Astrocyte (in vitro differentiated cells and primary cell): ENCODE results near the gene SNX15. TPM values are rescaled to one million over a fixed set of nuclear protein-coding genes. Genes with fewer than 3 reads are reported as not detected.
"Not testable (repeated sequence)": the region's sequence is repeated elsewhere in the genome, so short reads cannot be mapped to it uniquely, and the experiment has no call there.

Source experiments
- DNase-seq: peaks from one replicate; pipeline ENCODE4 v3.0.0-alpha.2; 2010; ENCODE audit warnings: low read depth
- FAIRE-seq: peaks from 2 replicates; lab custom pipeline; 2011; peaks lifted over from hg19 to GRCh38; lab: Jason Lieb, UNC
- H2AFZ ChIP-seq: 2 replicates; pipeline ENCODE4 v1.6.0; 2012; ENCODE audit warnings: low read depth, low read length, inconsistent platforms
- H3K27ac ChIP-seq: 2 replicates; pipeline ENCODE4 v1.5.1; 2011; ENCODE audit warnings: low read depth, low read length, inconsistent platforms
- H3K27me3 ChIP-seq: 2 replicates; pipeline ENCODE4 v1.6.0; 2011; ENCODE audit warnings: low read length, inconsistent platforms; ENCODE audit not compliant: insufficient read depth
- H3K36me3 ChIP-seq: 2 replicates; pipeline ENCODE4 v1.5.1; 2011; ENCODE audit warnings: low read length, inconsistent platforms; ENCODE audit not compliant: insufficient read depth
- H3K4me1 ChIP-seq: 2 replicates; pipeline ENCODE4 v1.5.1; 2011; ENCODE audit warnings: low read length, inconsistent platforms; ENCODE audit not compliant: insufficient read depth
- H3K4me2 ChIP-seq: 2 replicates; pipeline ENCODE4 v1.6.0; 2012; ENCODE audit warnings: low read length, inconsistent platforms
- H3K4me3 ChIP-seq: 2 replicates; pipeline ENCODE4 v1.5.1; 2011; ENCODE audit warnings: low read depth, mild to moderate bottlenecking, low read length, inconsistent platforms; ENCODE audit not compliant: insufficient read depth
- H3K79me2 ChIP-seq: 2 replicates; pipeline ENCODE4 v1.6.0; 2012; ENCODE audit warnings: mild to moderate bottlenecking, low read length, inconsistent platforms; ENCODE audit not compliant: insufficient read depth
- H3K9ac ChIP-seq: 2 replicates; pipeline ENCODE4 v1.6.0; 2012; ENCODE audit warnings: mild to moderate bottlenecking, low read length, inconsistent platforms
- H3K9me3 ChIP-seq: 2 replicates; pipeline ENCODE4 v1.5.1; 2012; ENCODE audit warnings: low read depth, mild to moderate bottlenecking, low read length, inconsistent platforms; ENCODE audit not compliant: insufficient read depth
- H4K20me1 ChIP-seq: 2 replicates; pipeline ENCODE4 v1.6.0; 2012; ENCODE audit warnings: low read length, inconsistent platforms; ENCODE audit not compliant: insufficient read depth
- H3K27ac Mint-ChIP-seq: one replicate; pipeline ENCODE4 v1.8.0; 2021; ENCODE audit warnings: mild to moderate bottlenecking, mixed read lengths; ENCODE audit not compliant: unreplicated experiment
- H3K27me3 Mint-ChIP-seq: one replicate; pipeline ENCODE4 v1.8.0; 2021; ENCODE audit warnings: low read depth, mixed read lengths; ENCODE audit not compliant: unreplicated experiment
- H3K36me3 Mint-ChIP-seq: one replicate; pipeline ENCODE4 v1.8.0; 2021; ENCODE audit warnings: low read depth, mixed read lengths; ENCODE audit not compliant: unreplicated experiment
- H3K4me1 Mint-ChIP-seq: one replicate; pipeline ENCODE4 v1.8.0; 2021; ENCODE audit warnings: low read depth, mixed read lengths; ENCODE audit not compliant: unreplicated experiment
- H3K4me3 Mint-ChIP-seq: one replicate; pipeline ENCODE4 v1.8.0; 2021; ENCODE audit warnings: mild to moderate bottlenecking, moderate library complexity, mixed read lengths; ENCODE audit not compliant: unreplicated experiment
- H3K9me3 Mint-ChIP-seq: one replicate; pipeline ENCODE4 v1.8.0; 2021; ENCODE audit warnings: mild to moderate bottlenecking, mixed read lengths; ENCODE audit not compliant: unreplicated experiment
- EZH2 ChIP-seq: IDR thresholded peaks from 2 replicates; pipeline ENCODE4 v1.6.1; 2012; ENCODE audit warnings: mild to moderate bottlenecking, low read length, inconsistent platforms; ENCODE audit not compliant: insufficient read depth
- total RNA-seq: library from RNA; stranded (reverse); gene quantifications from 2 replicates; pipeline ENCODE4 v1.2.1, GENCODE V29; 2021
- TF ChIP-seq, protein P1 (sequence below): IDR thresholded peaks from 2 replicates; pipeline ENCODE4 v1.5.1; 2011; ENCODE audit warnings: low read depth, mild to moderate bottlenecking, inconsistent platforms, low read length, moderate library complexity; ENCODE audit not compliant: insufficient read depth

SNX15 gene
- total RNA-seq, 1 donor from 2014 or later = 18.5 TPM

DNA sequence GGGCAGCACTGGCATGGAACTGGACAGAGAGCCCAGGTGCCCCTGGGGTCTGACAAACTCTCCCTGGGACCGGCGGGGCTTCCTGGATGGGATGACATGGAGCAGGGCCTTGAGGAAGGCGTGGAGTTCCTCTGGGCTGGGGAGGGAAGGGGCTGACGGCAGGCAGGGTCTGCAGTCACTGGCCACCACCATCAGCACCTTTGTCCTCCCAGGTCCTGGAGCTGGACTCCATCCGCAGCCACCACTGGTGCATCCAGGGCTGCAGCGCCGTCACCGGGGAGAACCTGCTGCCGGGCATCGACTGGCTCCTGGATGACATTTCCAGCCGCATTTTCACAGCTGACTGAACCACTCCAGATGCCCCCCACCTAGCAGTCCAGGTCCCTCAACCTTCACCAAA is 5.7 kb upstream of the SNX15 start:
- H3K4me3 Mint-ChIP-seq = no peak overlapping the region
- no peak overlapping the region for H3K27ac Mint-ChIP-seq
- no peaks in the 10 kb centered on the region for H3K4me1 Mint-ChIP-seq
- TF ChIP-seq EZH2 = no peak
- peaks cover 5% of the 10 kb centered on the region for H3K79me2 ChIP-seq
- H3K27me3 Mint-ChIP-seq = peaks cover 2% of the 10 kb centered on the region
- H3K27me3 ChIP-seq = no peaks in the 10 kb centered on the region
- no peak overlapping the region for H3K4me3 ChIP-seq
- no peak overlapping the region for H3K27ac ChIP-seq
- no peak overlapping the region for H2AFZ ChIP-seq
- peaks cover 18% of the 10 kb centered on the region for H3K36me3 Mint-ChIP-seq
- H3K4me2 ChIP-seq = no peak overlapping the region
- H3K9me3 Mint-ChIP-seq = no peaks in the 10 kb centered on the region
- H3K36me3 ChIP-seq = no peaks in the 10 kb centered on the region
- no peak for DNase-seq
- no peak overlapping the region for H3K9ac ChIP-seq
- H3K9me3 ChIP-seq = no peaks in the 10 kb centered on the region
- no peak for FAIRE-seq
- H3K4me1 ChIP-seq = no peaks in the 10 kb centered on the region
- H4K20me1 ChIP-seq = no peaks in the 10 kb centered on the region

GRCh38 chr11:65023502-65023901 is 3.7 kb upstream of the SNX15 start:
- not testable (repeated sequence) for H3K79me2 ChIP-seq, FAIRE-seq, DNase-seq, H3K4me1 Mint-ChIP-seq, H4K20me1 ChIP-seq, H3K4me3 Mint-ChIP-seq, H3K27ac ChIP-seq, H2AFZ ChIP-seq, H3K9me3 Mint-ChIP-seq, H3K27ac Mint-ChIP-seq, H3K27me3 ChIP-seq, H3K36me3 ChIP-seq, H3K4me1 ChIP-seq, H3K4me2 ChIP-seq, H3K27me3 Mint-ChIP-seq, H3K9me3 ChIP-seq, H3K4me3 ChIP-seq, H3K9ac ChIP-seq
- peaks cover 15% of the 10 kb centered on the region for H3K36me3 Mint-ChIP-seq

GRCh38 chr11:65026810-65027209 is 429 bp upstream of the SNX15 start:
- H3K4me2 ChIP-seq = peak overlapping the region; percentile 82
- peaks cover 11% of the 10 kb centered on the region for H3K36me3 Mint-ChIP-seq
- H3K9me3 ChIP-seq = no peaks in the 10 kb centered on the region
- peak overlapping the region; percentile 69 for H3K4me3 ChIP-seq
- no peaks in the 10 kb centered on the region for H4K20me1 ChIP-seq
- peak overlapping the region; percentile 88 for H2AFZ ChIP-seq
- H3K27ac ChIP-seq = peak overlapping the region; percentile 0
- TF ChIP-seq EZH2 = no peak
- TF ChIP-seq, protein P1, sequence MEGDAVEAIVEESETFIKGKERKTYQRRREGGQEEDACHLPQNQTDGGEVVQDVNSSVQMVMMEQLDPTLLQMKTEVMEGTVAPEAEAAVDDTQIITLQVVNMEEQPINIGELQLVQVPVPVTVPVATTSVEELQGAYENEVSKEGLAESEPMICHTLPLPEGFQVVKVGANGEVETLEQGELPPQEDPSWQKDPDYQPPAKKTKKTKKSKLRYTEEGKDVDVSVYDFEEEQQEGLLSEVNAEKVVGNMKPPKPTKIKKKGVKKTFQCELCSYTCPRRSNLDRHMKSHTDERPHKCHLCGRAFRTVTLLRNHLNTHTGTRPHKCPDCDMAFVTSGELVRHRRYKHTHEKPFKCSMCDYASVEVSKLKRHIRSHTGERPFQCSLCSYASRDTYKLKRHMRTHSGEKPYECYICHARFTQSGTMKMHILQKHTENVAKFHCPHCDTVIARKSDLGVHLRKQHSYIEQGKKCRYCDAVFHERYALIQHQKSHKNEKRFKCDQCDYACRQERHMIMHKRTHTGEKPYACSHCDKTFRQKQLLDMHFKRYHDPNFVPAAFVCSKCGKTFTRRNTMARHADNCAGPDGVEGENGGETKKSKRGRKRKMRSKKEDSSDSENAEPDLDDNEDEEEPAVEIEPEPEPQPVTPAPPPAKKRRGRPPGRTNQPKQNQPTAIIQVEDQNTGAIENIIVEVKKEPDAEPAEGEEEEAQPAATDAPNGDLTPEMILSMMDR = no peak
- DNase-seq (no peak), FAIRE-seq (no peak)
- H3K9ac ChIP-seq = peak overlapping the region; percentile 74
- no peaks in the 10 kb centered on the region for H3K4me1 Mint-ChIP-seq
- no peaks in the 10 kb centered on the region for H3K36me3 ChIP-seq
- H3K9me3 Mint-ChIP-seq = no peaks in the 10 kb centered on the region
- H3K27me3 Mint-ChIP-seq = peaks cover 2% of the 10 kb centered on the region
- H3K27ac Mint-ChIP-seq = no peak overlapping the region
- H3K79me2 ChIP-seq = no peaks in the 10 kb centered on the region
- H3K27me3 ChIP-seq = no peaks in the 10 kb centered on the region
- H3K4me1 ChIP-seq = no peaks in the 10 kb centered on the region
- peak overlapping the region; percentile 77 for H3K4me3 Mint-ChIP-seq
